Measurements from ENCODE around the gene CDCA5.
"Not testable (repeated sequence)": the region's sequence is repeated elsewhere in the genome, so short reads cannot be mapped to it uniquely, and the experiment has no call there.

The CDCA5 gene

DNA sequence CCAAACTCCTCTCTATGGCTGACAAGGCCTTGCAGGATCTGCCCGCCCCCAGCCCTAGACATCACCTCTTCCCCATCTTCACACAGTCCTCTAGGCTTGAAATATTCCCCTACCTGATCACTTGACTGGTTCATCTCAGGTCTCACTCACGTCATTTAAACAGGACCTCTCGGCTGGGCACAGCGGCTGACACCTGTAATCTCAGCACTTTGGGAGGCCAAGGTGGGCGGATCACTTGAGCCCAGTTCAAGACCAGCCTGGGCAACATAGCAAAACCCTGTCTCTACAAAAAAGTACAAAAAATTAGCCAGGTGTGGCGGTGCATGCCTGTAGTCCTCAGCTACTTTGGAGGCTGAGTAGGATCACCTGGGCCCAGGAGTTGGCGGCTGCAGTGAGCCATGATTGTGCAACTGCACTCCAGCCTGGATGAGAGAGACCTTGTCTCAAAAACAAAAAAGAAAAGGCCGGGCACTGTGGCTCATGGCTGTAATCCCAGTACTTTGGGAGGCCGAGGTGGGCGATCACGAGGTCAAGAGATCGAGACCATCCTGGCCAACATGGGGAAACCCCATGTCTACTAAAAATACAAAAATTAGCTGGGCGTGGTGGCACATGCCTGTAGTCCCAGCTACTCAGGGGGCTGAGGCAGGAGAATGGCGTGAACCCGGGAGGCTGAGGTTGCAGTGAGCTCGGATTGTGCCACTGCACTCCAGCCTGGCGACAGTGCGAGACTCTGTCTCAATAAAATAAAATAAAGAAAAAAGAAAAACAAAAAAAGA is 35.2 kb upstream of the CDCA5 start:
- not testable (repeated sequence) for DNase-seq

DNA sequence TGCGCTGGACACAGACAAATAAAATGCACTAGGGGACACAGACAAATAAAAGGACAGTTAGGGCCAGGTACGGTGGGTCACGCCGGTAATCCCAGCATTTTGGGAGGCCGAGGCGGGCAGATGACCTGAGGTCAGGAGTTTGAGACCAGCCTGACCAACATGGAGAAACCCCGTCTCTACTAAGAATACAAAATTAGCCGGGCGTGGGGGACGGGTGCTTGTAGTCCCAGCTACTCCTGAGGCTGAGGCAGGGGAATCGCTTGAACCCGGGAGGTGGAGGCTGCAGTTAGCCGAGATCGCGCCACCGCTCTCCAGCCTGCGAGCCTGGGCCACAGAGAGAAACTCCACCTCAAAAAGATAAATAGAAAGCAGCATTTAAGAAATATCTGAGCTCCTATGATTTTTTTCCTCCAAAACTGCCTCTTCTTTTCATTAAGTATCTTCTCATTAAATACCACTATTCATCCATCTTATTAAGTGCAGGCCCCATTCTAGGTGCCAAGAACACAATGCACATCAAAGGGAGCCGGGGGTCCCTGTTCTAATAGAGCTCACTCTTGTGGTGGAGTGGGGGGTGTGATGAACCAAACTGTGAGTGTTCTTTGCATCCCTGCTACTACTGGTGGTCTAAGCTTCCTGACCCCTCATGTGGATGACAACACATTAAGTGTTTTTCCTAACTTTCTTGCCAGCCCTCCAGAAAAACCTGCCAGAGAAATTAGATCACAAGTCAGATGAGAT is 34.4 kb upstream of the CDCA5 start:
- no peak for DNase-seq

DNA sequence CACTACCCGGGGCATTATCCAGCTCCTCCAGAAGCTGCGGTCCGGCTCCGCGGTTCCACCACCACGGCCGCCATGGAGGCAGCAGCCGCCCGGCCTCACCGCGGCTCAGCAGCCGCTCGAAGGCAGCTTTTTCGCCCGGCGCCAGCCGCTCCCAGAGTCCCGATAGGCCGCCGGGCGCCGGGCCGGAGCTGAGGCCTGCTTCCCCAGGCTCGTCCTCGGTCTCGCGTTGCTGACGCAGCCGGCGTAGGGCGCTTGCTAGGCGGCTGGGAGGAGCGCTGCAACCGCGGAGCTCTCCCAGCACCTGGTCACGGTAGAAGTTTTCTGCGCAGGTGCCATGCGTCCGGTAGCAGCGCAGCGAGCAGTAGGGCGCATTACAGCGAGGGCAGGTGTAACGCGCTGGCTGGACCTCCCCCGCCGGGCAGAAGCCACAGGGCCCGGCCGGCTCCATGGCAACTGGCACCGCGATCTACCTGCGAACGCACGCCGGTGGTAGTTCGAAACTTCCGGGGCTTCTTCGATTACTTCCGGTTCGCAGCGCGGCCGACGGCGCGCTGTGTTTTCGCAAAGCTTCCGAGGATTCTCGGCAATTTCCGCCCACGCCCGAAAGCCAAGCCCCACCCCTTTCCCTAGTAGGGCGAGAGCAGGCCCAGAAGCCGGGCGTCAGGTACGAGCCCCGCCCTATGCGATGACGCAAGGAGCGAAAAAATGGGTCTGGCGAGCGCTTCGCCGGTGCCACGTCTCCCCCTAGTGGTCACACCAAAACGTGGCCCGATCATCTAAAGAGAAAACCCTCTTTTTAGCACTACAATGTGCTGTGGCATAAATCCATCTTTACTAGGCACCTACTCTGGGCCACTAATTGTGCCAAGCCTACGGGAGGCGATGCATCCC is 33.6 kb upstream of the CDCA5 start, which contains the start of gene ZNHIT2:
Gene ZNHIT2, minus strand, starts transcription at position 496 of the 891 bp plus-strand sequence. Its CDS starts 48 bp downstream, at position 448.
- DNase-seq = peak; percentile 99

DNA sequence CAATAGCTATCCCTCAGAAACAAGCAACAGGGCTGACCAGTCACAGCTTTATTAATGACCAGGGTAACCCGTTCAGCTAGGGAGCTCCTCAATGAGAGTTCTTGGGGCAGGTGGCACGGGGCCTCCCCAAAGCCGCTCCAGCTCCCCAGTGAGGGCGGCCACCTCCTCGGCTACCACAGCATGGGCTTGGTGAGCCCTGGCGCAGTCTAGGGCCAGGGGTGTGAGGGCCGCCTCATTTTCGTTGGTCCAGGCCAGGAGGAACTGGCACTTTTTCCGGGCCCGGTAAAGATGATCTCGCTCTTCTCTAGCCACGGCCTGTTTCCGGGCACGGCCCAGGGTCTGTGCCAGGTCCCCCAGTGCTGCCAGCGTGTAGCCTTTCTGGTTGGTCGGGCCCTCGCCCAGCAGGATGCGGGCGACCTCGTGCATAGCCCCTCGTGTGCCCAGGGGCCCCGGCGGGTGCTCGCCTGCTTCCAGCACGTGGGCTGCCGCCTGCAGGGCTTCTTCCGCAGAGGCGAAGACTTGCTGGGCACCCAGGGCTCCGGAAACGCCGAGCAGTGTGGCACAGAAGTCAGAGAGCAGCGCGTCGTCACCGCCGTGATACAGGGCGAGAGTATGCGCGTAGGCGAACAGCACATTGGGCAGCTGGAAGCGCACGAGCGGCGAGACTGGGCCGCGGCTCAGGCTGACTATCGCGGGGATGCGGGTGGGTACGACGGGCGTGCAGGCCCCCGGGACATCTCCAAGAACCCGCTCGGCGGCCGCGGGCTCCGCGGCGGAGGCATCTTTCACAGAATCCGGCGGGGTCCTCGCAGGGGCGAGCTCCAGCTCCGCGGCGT is 32.7 kb upstream of the CDCA5 start:
- DNase-seq = no peak

DNA sequence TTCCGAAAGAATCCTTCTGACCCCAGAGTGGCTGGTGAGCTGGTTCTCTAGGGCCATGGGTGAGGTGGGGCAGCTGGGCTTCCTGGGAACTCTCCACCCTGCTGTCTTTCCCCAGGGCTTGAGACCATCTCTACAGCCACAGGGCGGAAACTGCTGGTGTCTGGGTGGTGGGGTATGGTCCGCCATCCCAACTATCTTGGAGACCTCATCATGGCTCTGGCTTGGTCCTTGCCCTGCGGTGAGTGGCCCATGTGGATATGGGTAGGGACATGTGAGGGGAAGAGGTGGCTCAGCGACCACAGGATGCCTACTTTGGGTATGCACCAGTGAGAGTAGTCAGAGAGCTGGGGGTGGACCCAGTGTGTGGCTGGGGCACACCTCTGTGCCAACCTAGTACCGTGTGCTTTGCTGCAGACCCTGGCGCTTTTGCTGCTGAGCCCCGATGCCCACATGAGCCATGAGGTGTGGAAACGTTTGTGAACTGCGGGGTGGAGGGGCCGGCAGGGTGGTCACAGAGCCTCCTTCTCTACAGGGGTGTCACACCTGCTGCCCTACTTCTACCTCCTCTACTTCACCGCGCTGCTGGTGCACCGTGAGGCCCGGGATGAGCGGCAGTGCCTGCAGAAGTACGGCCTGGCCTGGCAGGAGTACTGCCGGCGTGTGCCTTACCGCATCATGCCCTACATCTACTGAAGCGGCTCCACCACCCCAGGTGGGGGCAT is 31.7 kb upstream of the CDCA5 start:
- no peak for DNase-seq

DNA sequence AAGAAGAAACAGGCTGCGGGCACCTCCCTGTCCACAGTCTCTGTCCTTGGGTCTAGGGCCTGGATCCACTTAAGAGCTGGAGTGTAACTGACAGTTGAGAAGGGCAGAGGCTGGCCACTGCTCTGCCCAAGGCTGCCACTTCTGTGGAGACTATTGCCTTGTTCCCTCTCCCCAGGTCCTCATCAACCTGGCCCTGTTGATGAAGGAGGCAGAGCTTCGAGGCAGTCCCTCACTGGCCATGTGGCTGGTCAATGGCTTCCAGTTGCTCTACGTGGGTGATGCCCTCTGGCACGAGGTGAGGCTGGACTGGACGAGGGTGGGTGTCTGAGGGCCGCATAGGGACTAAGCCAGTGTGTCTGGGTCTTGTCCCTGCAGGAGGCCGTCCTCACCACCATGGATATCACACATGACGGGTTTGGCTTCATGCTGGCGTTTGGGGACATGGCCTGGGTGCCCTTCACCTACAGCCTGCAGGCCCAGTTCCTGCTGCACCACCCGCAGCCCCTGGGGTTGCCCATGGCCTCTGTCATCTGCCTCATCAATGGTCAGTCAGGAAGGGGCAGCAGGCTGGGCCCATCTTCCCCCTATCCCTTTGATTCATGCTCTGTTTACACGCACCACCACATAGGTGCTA is 30.8 kb upstream of the CDCA5 start:
- no peak for DNase-seq

DNA sequence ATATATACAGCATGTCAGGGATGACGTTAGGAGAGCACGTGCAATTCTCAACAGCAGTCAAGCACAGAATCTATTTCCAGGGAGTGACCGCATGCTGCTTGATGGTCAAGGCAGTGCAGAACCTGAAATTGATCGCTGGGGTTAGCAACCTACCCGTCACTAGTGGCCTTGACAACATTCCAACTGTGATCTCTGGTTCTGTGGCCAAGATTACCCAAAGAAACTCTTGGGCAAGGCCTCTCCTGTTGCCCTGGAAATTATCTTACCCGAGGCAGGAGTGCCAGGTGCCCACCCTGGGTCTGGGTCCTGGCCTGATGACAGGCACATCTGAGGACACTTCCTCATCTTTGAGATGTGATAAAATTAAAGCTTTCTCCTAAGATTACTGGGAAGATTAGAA is 30.0 kb upstream of the CDCA5 start:
- no peak for DNase-seq

DNA sequence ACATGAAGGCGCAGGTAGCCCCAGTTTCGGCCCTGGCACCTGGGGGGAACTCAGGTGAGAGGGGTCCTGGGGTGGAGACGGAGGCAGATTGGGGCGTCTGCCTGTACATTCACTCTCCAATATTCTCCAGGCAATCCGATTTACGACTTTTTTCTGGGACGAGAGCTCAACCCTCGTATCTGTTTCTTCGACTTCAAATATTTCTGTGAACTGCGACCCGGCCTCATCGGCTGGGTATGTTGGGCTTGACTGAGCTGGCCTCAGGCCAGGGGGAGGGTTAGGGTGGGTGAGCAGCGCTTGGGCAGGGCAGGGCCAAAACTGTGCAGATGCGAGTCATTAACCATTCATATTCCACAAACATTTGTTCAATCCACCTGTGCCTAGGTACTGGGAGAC is 29.5 kb upstream of the CDCA5 start:
- no peak for DNase-seq

DNA sequence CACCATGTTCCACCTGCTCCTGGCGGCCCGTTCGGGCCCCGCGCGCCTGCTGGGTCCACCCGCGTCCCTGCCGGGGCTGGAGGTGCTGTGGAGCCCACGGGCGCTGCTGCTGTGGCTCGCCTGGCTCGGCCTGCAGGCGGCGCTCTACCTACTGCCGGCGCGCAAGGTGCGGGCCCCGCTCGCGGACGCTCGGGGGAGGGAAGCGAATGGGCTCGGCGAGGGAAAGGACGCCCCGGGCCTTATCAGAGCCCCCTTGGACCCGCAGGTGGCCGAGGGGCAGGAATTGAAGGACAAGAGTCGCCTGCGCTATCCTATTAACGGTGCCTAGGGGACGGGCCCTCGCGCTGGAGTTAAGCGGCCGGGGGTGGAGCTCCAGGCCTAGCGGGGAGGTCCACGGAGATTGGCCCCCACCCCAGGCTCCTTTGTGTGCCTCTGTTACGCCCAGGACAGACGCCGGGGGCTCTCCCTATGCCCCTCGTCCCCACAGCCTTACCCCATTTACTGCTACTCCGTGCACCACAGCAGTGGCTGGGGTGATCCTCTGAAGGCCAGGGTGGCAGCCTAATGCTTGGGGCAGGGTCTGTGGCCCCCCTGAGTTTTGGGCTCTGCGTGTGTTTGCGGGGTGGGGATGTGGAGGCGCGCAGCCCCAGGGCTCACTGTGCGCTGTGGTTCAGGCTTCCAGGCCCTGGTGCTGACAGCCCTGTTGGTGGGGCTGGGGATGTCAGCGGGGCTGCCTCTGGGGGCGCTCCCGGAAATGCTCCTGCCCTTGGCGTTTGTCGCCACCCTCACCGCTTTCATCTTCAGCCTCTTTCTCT is 28.9 kb upstream of the CDCA5 start:
- no peak for DNase-seq

DNA sequence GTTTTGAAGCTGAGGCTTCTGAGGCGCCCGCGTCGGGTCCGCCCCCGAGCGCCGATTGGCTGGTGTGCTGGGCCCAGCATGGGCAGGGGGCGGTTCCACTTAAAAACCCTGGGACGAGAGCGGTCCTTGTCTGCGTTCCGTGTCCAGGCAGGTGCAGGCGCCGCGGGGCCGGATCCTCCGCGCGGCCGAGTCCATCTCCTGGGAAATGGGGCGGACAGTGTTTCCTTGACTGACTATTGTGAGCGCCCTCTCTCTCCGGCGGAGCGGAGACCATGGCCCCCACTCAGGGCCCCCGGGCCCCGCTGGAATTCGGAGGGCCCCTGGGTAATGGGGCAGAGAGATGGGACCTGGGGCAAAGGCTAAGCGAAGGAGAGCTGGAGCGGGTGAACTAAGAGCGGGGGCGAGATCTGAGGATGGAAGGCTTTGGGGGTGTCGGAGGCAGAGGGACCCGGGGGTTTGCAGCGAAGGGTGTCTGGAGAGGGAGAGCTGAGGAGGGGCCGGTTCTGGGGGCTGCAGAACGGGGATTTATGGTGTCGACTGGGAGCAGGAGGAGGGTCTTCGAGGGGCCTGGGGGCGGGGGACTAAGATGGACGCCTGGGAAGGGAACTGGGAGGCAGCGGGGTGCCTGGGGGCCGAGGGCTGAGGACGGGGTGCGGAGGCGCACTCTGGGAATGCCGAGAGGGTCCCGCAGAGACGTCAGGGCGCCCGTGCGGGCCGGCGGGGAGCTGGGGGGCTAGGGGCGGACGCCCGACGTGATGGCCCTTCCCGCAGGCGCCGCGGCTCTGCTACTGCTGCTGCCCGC is 28.1 kb upstream of the CDCA5 start, which contains the start of gene TM7SF2:
Gene TM7SF2, plus strand, starts transcription at position 129 of the 802 bp plus-strand sequence. Its CDS starts 144 bp downstream, at position 273.
- peak; percentile 87 for DNase-seq

DNA sequence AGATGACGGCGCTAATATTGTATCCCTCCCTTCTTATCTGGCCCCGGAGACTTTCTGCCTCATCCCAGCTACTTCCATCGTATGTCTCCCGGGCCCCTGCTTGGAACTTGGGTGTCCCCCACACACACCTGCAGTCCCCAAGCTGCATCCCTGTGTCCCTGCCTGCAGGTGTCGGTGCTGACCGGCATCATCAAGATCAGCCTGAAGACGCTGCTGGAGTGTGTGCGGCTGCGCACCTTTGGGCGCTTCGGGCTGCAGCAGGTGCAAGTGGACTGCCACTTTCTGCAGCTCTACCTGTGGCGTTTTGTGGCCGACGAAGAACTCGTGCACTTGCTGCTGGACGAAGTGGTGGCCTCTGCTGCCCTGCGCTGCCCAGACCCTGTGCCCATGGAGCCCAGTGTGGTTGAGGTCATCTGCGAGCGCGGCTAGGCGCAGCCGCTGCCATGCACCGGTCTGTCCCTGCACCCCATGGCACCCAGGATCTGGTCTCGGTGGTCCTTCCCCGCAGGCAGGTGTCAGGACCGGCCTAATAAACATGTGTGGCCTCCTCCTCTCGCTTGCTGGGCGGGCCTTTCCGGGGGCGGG is 27.4 kb upstream of the CDCA5 start:
- no peak for DNase-seq

DNA sequence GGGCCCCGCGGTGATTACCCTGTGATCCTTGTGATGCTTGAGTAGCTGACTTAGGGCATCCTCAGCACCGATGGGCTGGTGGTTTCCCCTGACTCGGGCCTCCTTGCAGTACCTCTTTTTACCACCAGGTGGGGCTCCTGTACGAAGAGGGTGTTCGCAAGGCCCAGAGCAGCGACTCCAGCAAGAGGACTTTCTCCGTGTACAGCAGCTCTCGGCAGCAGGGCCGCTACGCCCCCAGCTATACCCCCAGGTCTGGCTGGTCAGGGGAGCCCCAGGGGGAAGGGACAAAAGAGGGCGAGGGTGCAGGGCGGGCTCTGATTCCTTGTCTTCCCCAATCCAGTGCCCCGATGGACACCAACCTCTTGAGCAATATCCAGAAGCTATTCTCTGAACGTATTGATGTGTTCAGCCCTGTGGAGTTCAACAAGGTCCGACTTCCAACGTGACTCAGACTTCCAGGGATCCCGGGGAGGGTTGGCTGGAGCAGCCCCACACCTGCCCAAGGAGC is 26.6 kb upstream of the CDCA5 start:
- peak; percentile 67 for DNase-seq

DNA sequence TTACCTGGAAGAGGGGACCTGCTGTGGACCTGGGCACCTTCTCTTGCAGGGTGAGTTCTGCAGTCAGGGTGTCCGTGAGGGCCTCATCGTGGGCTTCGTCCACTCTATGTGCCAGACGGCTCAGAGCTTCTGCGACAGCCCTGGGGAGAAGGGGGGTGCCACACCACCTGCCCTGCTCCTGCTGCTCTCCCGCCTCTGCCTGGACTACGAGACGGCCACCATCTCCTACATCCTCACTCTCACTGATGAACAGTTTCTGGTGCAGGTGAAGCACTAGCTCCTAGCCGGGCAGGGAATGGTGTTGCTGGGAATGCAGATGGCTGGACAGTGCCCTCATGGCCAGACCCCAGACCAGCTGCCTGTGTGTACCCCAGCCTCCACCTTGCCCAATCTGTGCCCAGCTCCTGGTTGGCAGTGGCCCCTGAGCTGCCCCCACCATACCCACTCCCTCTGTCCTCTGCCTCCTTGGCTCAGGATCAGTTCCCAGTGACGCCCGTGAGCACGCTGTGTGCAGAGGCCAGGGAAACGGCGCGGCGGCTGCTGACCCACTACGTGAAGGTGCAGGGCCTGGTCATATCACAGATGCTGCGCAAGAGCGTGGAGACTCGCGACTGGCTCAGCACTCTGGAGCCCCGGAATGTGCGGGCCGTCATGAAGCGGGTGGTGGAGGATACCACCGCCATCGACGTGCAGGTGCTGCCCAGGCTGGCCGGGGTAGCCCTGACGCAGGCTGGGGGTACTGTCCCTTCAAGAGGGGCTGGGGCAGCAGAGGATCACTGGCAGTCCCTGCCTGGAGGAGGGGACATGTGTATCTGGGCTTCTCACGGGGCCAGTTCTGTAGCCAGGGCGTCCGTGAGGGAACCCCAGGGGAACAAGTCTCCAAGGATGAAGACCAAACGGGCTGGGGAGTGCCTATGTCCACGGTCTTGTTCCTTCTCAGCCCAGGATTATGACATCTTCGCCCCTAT is 25.7 kb upstream of the CDCA5 start:
- no peak for DNase-seq

DNA sequence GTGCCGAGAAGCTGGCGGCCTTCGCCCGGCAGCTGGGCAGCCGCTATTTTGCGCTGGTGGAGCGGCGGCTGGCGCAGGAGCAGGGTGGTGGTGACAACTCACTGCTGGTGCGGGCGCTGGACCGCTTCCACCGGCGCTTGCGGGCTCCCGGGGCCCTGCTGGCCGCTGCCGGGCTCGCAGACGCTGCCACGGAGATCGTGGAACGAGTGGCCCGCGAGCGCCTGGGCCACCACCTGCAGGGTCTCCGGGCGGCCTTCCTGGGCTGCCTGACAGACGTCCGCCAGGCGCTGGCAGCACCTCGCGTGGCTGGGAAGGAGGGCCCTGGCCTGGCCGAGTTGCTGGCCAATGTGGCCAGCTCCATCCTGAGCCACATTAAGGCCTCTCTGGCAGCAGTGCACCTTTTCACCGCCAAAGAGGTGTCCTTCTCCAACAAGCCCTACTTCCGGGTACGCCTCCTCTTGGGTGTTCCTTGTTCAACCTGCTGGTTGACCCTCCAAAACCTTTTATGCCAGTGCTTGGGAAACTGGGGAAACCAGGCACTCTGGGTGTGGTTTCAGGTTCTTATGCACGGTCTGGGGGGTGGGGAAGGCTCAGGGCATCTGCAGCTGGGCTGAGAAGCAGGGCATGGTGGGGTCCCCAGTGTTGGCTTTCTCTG is 24.8 kb upstream of the CDCA5 start:
- no peak for DNase-seq

DNA sequence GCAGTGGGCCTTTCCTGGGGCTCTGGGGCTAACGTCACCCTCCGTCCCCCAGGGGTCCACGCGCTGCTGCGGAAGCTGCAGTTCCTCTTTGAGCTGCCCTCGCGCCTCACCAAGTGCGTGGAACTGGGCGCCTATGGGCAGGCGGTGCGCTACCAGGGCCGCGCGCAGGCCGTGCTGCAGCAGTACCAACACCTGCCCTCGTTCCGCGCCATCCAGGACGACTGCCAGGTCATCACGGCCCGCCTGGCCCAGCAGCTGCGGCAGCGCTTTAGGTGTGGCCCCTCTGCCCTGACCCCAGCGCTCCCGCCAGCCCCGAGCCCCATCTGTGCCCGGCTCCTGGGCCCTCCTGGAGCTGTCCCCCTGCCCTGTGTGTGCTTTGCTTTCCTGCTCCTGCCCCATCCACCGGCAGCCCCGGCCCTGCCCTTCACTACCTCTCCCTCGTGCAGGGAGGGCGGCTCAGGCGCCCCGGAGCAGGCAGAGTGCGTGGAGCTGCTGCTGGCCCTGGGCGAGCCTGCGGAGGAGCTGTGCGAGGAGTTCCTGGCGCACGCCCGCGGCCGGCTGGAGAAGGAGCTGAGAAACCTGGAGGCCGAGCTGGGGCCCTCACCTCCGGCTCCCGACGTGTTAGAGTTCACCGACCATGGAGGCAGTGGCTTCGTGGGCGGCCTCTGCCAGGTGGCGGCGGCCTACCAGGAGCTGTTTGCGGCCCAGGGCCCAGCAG is 24.1 kb upstream of the CDCA5 start:
- DNase-seq = no peak

DNA sequence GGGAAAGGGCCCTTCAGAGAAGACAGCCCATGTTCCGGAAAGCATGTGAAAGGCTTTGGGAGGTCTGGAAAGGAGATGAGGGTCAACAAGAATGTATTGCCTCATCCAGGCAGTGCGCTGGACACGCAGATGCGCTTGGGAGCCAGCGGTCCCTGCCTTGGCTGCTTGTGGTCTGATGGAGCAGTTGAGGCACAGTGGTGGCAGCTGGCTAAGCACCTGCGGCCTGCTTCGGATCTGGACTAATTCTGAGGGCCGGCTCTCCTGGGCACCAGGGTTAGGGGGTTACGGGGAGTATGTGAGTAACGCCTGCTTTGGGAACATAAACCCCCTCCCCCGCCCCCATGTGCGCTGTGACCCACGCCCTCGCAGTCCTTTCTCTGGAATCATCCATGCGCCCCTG is 23.2 kb upstream of the CDCA5 start:
- no peak for DNase-seq

Data from fibroblast of skin of right quadriceps (primary cell).